ENCODE measurements around the gene PDCD6IP.

- TF ChIP-seq POLR2A (IDR thresholded peaks at IDR 0.05) (no peak), POLR2AphosphoS5 (IDR thresholded peaks at IDR 0.05; ENCODE audit: insufficient read depth in 1 of 2, low read depth in 1 of 2) (no peak)
Measured at GRCh38 chr3:33914212-33914611, 115.8 kb downstream of the PDCD6IP start.
